ENCODE data around the gene FER. TPM values are rescaled to one million over a fixed set of nuclear protein-coding genes. Genes with fewer than 3 reads are reported as not detected.

Gene FER
- total RNA-seq, 1 donor from 2014 or later, result 30.9 TPM

GRCh38 chr5:109173036-109173794, 425.5 kb downstream of the FER start:
- Mint-ChIP-seq H3K4me1 (ENCODE audit: low read depth, unreplicated experiment) (peaks cover 11% of the 10 kb centered on the region), H3K9me3 (ENCODE audit: unreplicated experiment) (peaks cover 1% of the 10 kb centered on the region), H3K27ac (ENCODE audit: unreplicated experiment) (no peak overlapping the region), H3K27me3 (ENCODE audit: unreplicated experiment) (peaks cover 3% of the 10 kb centered on the region), H3K4me3 (ENCODE audit: unreplicated experiment) (no peak overlapping the region), H3K36me3 (ENCODE audit: unreplicated experiment) (no peaks in the 10 kb centered on the region)
- no peak for DNase-seq
- TF ChIP-seq CTCF (IDR thresholded peaks at IDR 0.05; ENCODE audit: partially characterized antibody, unreplicated experiment), result no peak

- peaks cover 6% of the 10 kb centered on the region for H3K27me3 Mint-ChIP-seq (ENCODE audit: unreplicated experiment)
- no peak overlapping the region for H3K4me3 Mint-ChIP-seq (ENCODE audit: unreplicated experiment)
- no peaks in the 10 kb centered on the region for H3K9me3 Mint-ChIP-seq (ENCODE audit: unreplicated experiment)
- DNase-seq, result no peak
- H3K27ac Mint-ChIP-seq (ENCODE audit: unreplicated experiment), result no peak overlapping the region
- no peak for TF ChIP-seq CTCF (IDR thresholded peaks at IDR 0.05; ENCODE audit: partially characterized antibody, unreplicated experiment)
- no peaks in the 10 kb centered on the region for H3K36me3 Mint-ChIP-seq (ENCODE audit: unreplicated experiment)
- H3K4me1 Mint-ChIP-seq (ENCODE audit: low read depth, unreplicated experiment), result peaks cover 4% of the 10 kb centered on the region
Measured at GRCh38 chr5:109177227-109177626, 429.5 kb downstream of the FER start.

- H3K27me3 Mint-ChIP-seq (ENCODE audit: unreplicated experiment), result peaks cover 6% of the 10 kb centered on the region
- no peak overlapping the region for H3K27ac Mint-ChIP-seq (ENCODE audit: unreplicated experiment)
- DNase-seq, result no peak
- no peaks in the 10 kb centered on the region for H3K36me3 Mint-ChIP-seq (ENCODE audit: unreplicated experiment)
- no peaks in the 10 kb centered on the region for H3K9me3 Mint-ChIP-seq (ENCODE audit: unreplicated experiment)
- H3K4me3 Mint-ChIP-seq (ENCODE audit: unreplicated experiment), result no peak overlapping the region
- TF ChIP-seq CTCF (IDR thresholded peaks at IDR 0.05; ENCODE audit: partially characterized antibody, unreplicated experiment), result no peak
- H3K4me1 Mint-ChIP-seq (ENCODE audit: low read depth, unreplicated experiment), result peaks cover 4% of the 10 kb centered on the region
Measured at GRCh38 chr5:109177782-109178181, 430.1 kb downstream of the FER start.

- DNase-seq, result no peak
- Mint-ChIP-seq H3K9me3 (ENCODE audit: unreplicated experiment) (no peaks in the 10 kb centered on the region), H3K36me3 (ENCODE audit: unreplicated experiment) (no peaks in the 10 kb centered on the region), H3K4me3 (ENCODE audit: unreplicated experiment) (no peak overlapping the region), H3K27ac (ENCODE audit: unreplicated experiment) (no peak overlapping the region), H3K27me3 (ENCODE audit: unreplicated experiment) (peaks cover 4% of the 10 kb centered on the region), H3K4me1 (ENCODE audit: low read depth, unreplicated experiment) (peaks cover 6% of the 10 kb centered on the region)
- no peak for TF ChIP-seq CTCF (IDR thresholded peaks at IDR 0.05; ENCODE audit: partially characterized antibody, unreplicated experiment)
Measured at GRCh38 chr5:109180668-109181067, 433.0 kb downstream of the FER start.

- no peak for TF ChIP-seq CTCF (IDR thresholded peaks at IDR 0.05; ENCODE audit: partially characterized antibody, unreplicated experiment)
- no peaks in the 10 kb centered on the region for H3K36me3 Mint-ChIP-seq (ENCODE audit: unreplicated experiment)
- H3K4me3 Mint-ChIP-seq (ENCODE audit: unreplicated experiment), result no peak overlapping the region
- peaks cover 4% of the 10 kb centered on the region for H3K4me1 Mint-ChIP-seq (ENCODE audit: low read depth, unreplicated experiment)
- DNase-seq, result no peak
- H3K27me3 Mint-ChIP-seq (ENCODE audit: unreplicated experiment), result no peaks in the 10 kb centered on the region
- no peaks in the 10 kb centered on the region for H3K9me3 Mint-ChIP-seq (ENCODE audit: unreplicated experiment)
- H3K27ac Mint-ChIP-seq (ENCODE audit: unreplicated experiment), result no peak overlapping the region
Measured at GRCh38 chr5:109186759-109187158, 439.1 kb downstream of the FER start.
